ENCODE data around the gene ZNF668.

DNA sequence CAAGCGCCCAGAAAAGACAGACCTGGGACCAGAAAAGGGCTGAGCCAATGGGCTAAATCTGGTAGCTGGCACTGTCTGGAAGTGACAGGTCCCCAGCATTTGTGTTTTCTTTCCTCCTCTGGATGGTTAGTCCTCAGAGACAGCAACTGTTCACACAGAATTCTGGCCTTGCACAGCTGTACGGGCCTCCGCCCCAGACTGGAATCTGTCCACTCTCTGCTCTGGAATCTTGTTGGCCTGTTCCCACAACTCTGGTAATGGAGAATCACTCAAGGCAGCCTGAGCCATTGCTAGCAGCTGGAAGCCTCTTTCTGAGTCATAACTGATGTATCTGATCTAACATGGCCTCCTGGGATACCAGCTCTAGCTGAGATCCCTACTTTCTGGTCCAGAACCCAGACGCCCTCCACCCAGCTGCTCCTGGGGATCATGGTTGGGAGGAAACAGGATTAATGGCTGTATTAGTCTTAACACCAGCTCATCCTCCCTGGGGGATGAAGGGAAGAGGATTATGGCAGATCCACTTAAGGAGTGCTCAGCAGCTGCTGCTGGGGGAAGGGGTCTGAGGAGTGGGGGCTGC lies 9.1 kb downstream of the ZNF668 start:
- no peak for TF ChIP-seq POLR2A (IDR thresholded peaks at IDR 0.05)
- TF ChIP-seq, protein P1, sequence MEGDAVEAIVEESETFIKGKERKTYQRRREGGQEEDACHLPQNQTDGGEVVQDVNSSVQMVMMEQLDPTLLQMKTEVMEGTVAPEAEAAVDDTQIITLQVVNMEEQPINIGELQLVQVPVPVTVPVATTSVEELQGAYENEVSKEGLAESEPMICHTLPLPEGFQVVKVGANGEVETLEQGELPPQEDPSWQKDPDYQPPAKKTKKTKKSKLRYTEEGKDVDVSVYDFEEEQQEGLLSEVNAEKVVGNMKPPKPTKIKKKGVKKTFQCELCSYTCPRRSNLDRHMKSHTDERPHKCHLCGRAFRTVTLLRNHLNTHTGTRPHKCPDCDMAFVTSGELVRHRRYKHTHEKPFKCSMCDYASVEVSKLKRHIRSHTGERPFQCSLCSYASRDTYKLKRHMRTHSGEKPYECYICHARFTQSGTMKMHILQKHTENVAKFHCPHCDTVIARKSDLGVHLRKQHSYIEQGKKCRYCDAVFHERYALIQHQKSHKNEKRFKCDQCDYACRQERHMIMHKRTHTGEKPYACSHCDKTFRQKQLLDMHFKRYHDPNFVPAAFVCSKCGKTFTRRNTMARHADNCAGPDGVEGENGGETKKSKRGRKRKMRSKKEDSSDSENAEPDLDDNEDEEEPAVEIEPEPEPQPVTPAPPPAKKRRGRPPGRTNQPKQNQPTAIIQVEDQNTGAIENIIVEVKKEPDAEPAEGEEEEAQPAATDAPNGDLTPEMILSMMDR (IDR thresholded peaks at IDR 0.05) = no peak
